Measurements from ENCODE around the gene PCDHGC5.

GRCh38 chr5:141478321-141478945 lies 10.4 kb upstream of the PCDHGC5 start:
- TF ChIP-seq EZH2 (IDR thresholded peaks at IDR 0.05; ENCODE audit: low read length, missing control alignments) (no peak), CTCF (conservative IDR thresholded peaks at IDR 0.05 in 1 of 2, IDR thresholded peaks at IDR 0.05 in 1 of 2; ENCODE audit: low read depth in 1 of 2, low read length in 2 of 2) (peak; percentile 28 to 32)

All from fibroblast of lung (primary cell).